ENCODE measurements around the gene FAM118B. TPM values are rescaled to one million over a fixed set of nuclear protein-coding genes. Genes with fewer than 3 reads are reported as not detected.
A peak's percentile ranks its signal among the peaks of the same experiment; 100 is the strongest.

Gene FAM118B
- 19.4 TPM for total RNA-seq

GRCh38 chr11:126211236-126212088 is at the start of gene FAM118B, which contains the start of gene RPUSD4:
Gene FAM118B, plus strand, starts transcription at chr11:126211782. Its CDS starts 23,220 bp downstream, at chr11:126235002.
Gene RPUSD4, minus strand, starts transcription at chr11:126211650. Its CDS starts 12 bp downstream, at chr11:126211638.
- ATAC-seq: peak; percentile 100
- intact Hi-C loops (cut with DNase I): loop anchor here (2.0 kb wide), 1 partner anchor 53 kb away; no protein-coding TSS in a partner anchor
- DNase-seq (ENCODE audit: low spot score): peak; percentile 99

GRCh38 chr11:126162306-126163030 is 49.1 kb upstream of the FAM118B start:
- DNase-seq (ENCODE audit: low spot score) (no peak), ATAC-seq (no peak)
- intact Hi-C loops (cut with DNase I): no loop called here

GRCh38 chr11:126163074-126163700 is 48.4 kb upstream of the FAM118B start:
- intact Hi-C loops (cut with DNase I): no loop called here
- ATAC-seq (no peak), DNase-seq (ENCODE audit: low spot score) (no peak)

GRCh38 chr11:126163779-126164178 is 47.8 kb upstream of the FAM118B start:
- intact Hi-C loops (cut with DNase I): no loop called here
- ATAC-seq (no peak), DNase-seq (ENCODE audit: low spot score) (no peak)

GRCh38 chr11:126164781-126165180 is 46.8 kb upstream of the FAM118B start:
- ATAC-seq: no peak
- intact Hi-C loops (cut with DNase I): no loop called here
- no peak for DNase-seq (ENCODE audit: low spot score)

GRCh38 chr11:126165311-126165720 is 46.3 kb upstream of the FAM118B start:
- intact Hi-C loops (cut with DNase I): no loop called here
- ATAC-seq (no peak), DNase-seq (ENCODE audit: low spot score) (no peak)

DNA sequence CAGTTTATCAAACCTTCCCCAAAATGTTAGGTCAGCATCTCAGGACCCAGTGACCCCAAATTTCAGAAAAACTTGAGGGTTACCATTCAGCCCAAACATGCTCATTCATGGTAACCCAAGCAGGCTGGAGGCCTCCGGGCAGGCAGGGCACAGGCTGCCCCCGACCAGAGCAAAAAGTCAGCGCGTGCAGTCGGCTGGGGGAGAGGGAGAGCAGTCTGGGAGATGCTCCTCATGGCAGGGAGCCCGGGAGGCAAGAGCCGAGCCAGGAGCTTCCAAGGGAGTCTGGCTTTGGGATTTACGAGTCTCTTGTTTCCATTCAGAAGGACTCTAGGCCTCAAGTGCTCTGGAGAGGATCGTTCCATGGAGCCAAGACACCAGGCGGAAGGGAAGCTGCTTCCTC is 45.8 kb upstream of the FAM118B start:
- DNase-seq (ENCODE audit: low spot score): no peak
- intact Hi-C loops (cut with DNase I): no loop called here
- peak; percentile 58 for ATAC-seq

DNA sequence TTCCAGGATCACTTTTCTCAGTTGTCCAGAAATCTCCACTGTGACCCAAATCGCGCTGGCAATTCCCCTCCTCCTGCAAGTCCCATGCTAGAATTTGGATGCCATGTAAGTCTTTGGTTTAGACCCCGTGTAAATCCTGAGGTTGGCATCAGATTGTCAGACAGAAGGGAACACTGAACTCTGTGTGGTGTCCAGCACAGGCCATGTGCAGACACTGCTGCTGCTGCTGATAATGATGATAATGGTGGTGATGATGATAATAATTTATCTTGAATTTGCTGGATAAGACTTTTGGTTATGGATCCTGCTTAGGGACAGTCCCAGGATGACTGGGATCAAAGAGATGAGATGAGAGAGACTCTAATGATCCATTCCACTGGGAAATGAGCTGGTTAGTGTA is 45.2 kb upstream of the FAM118B start:
- ATAC-seq (no peak), DNase-seq (ENCODE audit: low spot score) (no peak)
- intact Hi-C loops (cut with DNase I): no loop called here

- intact Hi-C loops (cut with DNase I): no loop called here
- no peak for DNase-seq (ENCODE audit: low spot score)
- no peak for ATAC-seq
Measured at GRCh38 chr11:126167488-126167887, 44.1 kb upstream of the FAM118B start.

DNA sequence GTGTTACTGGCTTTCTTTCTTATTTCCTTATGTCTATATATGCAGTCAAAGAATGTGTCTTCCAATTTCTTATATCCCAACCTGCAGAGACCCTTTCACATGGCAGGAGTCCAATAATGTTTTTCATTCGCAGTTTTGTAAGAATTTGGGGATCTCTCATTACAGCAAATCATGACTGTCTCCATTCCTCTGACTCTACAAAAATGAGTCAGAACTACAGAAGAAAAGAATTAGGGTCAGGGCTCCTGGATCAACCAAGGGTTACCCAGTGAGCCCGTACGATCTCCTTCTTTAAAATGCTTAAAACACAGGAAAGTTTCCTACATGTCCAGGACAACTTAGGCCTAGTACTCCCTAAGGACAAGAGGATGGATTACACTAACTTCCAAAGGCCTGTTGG is 42.3 kb upstream of the FAM118B start:
- ATAC-seq (no peak), DNase-seq (ENCODE audit: low spot score) (no peak)
- intact Hi-C loops (cut with DNase I): no loop called here

DNA sequence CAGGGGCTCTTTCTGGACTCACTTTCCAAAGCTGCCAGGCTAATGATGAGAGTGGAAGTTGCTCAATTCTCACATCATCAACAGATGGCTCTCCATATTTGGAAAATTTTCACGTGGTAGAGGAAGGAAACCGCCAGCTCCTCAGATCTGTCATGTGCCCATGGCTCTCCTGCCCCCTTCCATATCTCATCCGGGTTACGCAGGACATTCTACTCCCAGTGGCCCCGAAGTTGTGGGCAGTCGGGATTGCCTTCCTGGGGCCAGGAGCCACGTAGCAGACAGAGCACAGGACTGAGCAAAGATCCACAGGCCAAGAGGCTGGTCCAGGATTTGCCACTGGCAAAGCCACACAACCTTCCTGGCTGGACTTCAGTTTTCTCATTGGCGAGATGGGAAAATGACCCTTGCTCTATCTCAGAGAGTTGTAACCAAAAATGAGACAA is 39.0 kb upstream of the FAM118B start:
- ATAC-seq (peak; percentile 75), DNase-seq (ENCODE audit: low spot score) (no peak)
- intact Hi-C loops (cut with DNase I): no loop called here

DNA sequence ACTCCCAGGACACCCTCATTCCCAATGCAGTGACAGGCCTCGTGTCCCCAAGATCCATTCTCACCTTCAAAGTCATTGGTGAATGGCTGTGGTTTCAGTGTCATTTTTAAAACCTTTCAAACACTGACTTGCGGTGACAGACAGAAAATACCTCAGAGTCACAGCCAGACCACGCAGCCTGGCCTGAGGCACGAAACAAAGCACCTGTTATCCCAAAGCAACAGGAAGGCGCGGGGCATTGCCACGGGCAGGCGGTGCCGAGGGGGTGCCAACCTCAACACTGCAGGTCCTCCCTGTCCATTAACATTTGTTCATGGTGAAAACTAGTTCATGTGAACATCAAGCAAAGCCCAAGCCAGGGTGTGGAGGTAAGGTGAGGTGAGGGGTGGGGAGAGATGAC is 38.3 kb upstream of the FAM118B start:
- DNase-seq (ENCODE audit: low spot score): no peak
- ATAC-seq: no peak
- intact Hi-C loops (cut with DNase I): no loop called here

GRCh38 chr11:126174816-126175215 is 36.8 kb upstream of the FAM118B start:
- ATAC-seq (no peak), DNase-seq (ENCODE audit: low spot score) (no peak)
- intact Hi-C loops (cut with DNase I): no loop called here

- ATAC-seq: peak; percentile 89
- intact Hi-C loops (cut with DNase I): no loop called here
- peak; percentile 79 for DNase-seq (ENCODE audit: low spot score)
Measured at GRCh38 chr11:126175393-126175792, 36.2 kb upstream of the FAM118B start.

GRCh38 chr11:126176853-126177470 is 34.6 kb upstream of the FAM118B start:
- intact Hi-C loops (cut with DNase I): no loop called here
- DNase-seq (ENCODE audit: low spot score) (no peak), ATAC-seq (peak; percentile 69)

DNA sequence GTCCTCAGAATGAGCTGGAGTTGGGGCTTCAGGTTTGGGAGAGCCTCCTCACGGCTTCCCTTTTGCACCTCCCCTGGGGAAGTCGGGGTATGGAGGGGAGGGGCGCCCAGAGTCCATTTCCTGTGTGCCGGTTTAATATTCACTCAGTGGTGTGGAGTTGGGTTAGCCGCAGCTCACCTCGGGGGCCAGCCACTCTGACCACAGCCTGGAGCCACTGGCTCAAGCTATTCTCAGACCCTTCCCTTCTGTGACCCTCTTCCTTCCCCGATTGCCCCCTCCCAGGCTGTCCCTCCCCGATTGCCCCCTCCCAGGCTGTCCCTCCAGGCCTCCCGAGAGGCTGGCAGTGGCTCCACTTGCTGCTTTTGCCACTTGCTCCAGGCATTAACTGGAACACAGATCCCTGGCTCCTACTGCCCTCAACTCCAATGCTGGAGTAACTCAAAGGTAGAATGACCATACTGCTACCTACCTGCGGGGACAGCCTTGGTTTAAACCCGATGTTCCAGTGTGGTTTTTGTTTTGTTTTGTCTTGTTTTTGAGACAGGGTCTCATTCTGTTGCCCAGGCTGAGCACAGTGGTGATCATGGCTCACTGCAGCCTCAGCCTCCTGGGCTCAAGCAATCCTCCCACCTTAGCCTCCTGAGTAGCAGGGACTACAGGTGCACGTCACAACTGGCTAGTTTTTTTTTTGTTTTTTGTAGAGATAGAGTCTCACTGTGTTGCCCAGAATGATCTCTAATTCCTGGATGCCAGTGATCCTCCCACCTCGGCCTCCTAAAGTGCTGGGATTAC is 29.4 kb upstream of the FAM118B start:
- DNase-seq (ENCODE audit: low spot score) (peak; percentile 17), ATAC-seq (no peak)
- intact Hi-C loops (cut with DNase I): no loop called here

GRCh38 chr11:126182787-126183445 is 28.7 kb upstream of the FAM118B start:
- intact Hi-C loops (cut with DNase I): no loop called here
- no peak for ATAC-seq
- peak; percentile 22 for DNase-seq (ENCODE audit: low spot score)
